HepG2 (cell line): ENCODE data around the gene TGFBRAP1. TPM values are rescaled to one million over a fixed set of nuclear protein-coding genes. Genes with fewer than 3 reads are reported as not detected.

ENCODE experiments used
- DPF2 ChIP-seq: sonication (generic); formaldehyde crosslinking; IDR thresholded peaks from 2 replicates; pipeline ENCODE4 v1.4.0; 2020; ENCODE audit warnings: mild to moderate bottlenecking, low read depth, missing genetic modification reagents, borderline replicate concordance
- EHMT2 ChIP-seq: fragments of 200-600 bp; sonication (generic); IDR thresholded peaks from 2 replicates; pipeline ENCODE4 v1.7.0; 2017; ENCODE audit warnings: antibody characterized with exemption, low read depth, low read length, borderline replicate concordance
- FOXM1 ChIP-seq: sonication (generic); formaldehyde crosslinking; IDR thresholded peaks from 2 replicates; pipeline ENCODE4 v1.5.0; 2020; ENCODE audit warnings: missing genetic modification reagents
- GATAD2A ChIP-seq: IDR thresholded peaks from 2 replicates; pipeline ENCODE4 v1.6.1; 2016
- HCFC1 ChIP-seq: fragments of 150-350 bp; IDR thresholded peaks from 2 replicates; pipeline ENCODE4 v1.6.1; 2014; ENCODE audit warnings: low read depth, low read length
- HNF4A ChIP-seq: sonication (generic); formaldehyde crosslinking; IDR thresholded peaks from 2 replicates; pipeline ENCODE4 v1.4.0; 2020; ENCODE audit warnings: missing genetic modification reagents
- HNRNPUL1 ChIP-seq: fragments of 200-400 bp; formaldehyde crosslinking; IDR thresholded peaks from 2 replicates; pipeline ENCODE4 v1.6.1; 2017; ENCODE audit warnings: low read depth, mild to moderate bottlenecking, low read length, moderate library complexity
- JUN ChIP-seq: sonication (generic); formaldehyde crosslinking; IDR thresholded peaks from 2 replicates; pipeline ENCODE4 v1.4.0; 2020; ENCODE audit warnings: mild to moderate bottlenecking, missing genetic modification reagents
- KDM2A ChIP-seq: sonication (generic); formaldehyde crosslinking; IDR thresholded peaks from 2 replicates; pipeline ENCODE4 v1.4.0; 2020; ENCODE audit warnings: low read depth, missing genetic modification reagents, borderline replicate concordance
- LCORL ChIP-seq, 2 experiments: fragments of 450-650 bp in 1 of 2; sonication (generic) in 1 of 2; formaldehyde crosslinking in 1 of 2; IDR thresholded peaks; 2 replicates each; pipeline versions ENCODE4 v1.5.0 to v1.6.1; 2017 to 2020; ENCODE audit warnings: antibody characterized with exemption in 1 of 2, missing genetic modification reagents in 1 of 2
- MEF2D ChIP-seq: sonication (generic); formaldehyde crosslinking; IDR thresholded peaks from 2 replicates; pipeline ENCODE4 v1.5.1; 2020; ENCODE audit warnings: mild to moderate bottlenecking, missing genetic modification reagents
- MIXL1 ChIP-seq: IDR thresholded peaks from 2 replicates; pipeline ENCODE4 v1.6.1; 2016
- MZF1 ChIP-seq: sonication (generic); formaldehyde crosslinking; IDR thresholded peaks from 2 replicates; pipeline ENCODE4 v1.8.1; 2023; ENCODE audit warnings: mild to moderate bottlenecking, missing genetic modification reagents, borderline replicate concordance
- REPIN1 ChIP-seq: sonication (generic); formaldehyde crosslinking; IDR thresholded peaks from 2 replicates; pipeline ENCODE4 v1.8.0; 2022; ENCODE audit warnings: missing genetic modification reagents, low read depth, mild to moderate bottlenecking, borderline replicate concordance
- SATB2 ChIP-seq: sonication (generic); formaldehyde crosslinking; IDR thresholded peaks from 2 replicates; pipeline ENCODE4 v1.5.0; 2020; ENCODE audit warnings: missing genetic modification reagents
- SKI ChIP-seq: fragments of 450-650 bp; IDR thresholded peaks from one replicate; pipeline ENCODE4 v1.6.1; 2018; ENCODE audit warnings: mild to moderate bottlenecking; ENCODE audit not compliant: partially characterized antibody
- SP140L ChIP-seq: sonication (generic); formaldehyde crosslinking; IDR thresholded peaks from 2 replicates; pipeline ENCODE4 v1.4.0; 2020; ENCODE audit warnings: missing genetic modification reagents, borderline replicate concordance
- ZC3H13 ChIP-seq: sonication (generic); formaldehyde crosslinking; IDR thresholded peaks from 2 replicates; pipeline ENCODE4 v1.8.1; 2023; ENCODE audit warnings: mild to moderate bottlenecking, missing genetic modification reagents, moderate library complexity
- ZNF354B ChIP-seq: sonication (generic); formaldehyde crosslinking; IDR thresholded peaks from 2 replicates; pipeline ENCODE4 v1.8.0; 2022; ENCODE audit warnings: mild to moderate bottlenecking, missing genetic modification reagents
- ZNF44 ChIP-seq: sonication (generic); formaldehyde crosslinking; IDR thresholded peaks from 2 replicates; pipeline ENCODE4 v1.5.1; 2020; ENCODE audit warnings: mild to moderate bottlenecking, missing genetic modification reagents
- ZNF746 ChIP-seq: sonication (generic); formaldehyde crosslinking; IDR thresholded peaks from 2 replicates; pipeline ENCODE4 v1.8.0; 2022; ENCODE audit warnings: mild to moderate bottlenecking, missing genetic modification reagents
- ZSCAN21 ChIP-seq: sonication (generic); formaldehyde crosslinking; IDR thresholded peaks from 2 replicates; pipeline ENCODE4 v1.8.0; 2022; ENCODE audit warnings: mild to moderate bottlenecking, missing genetic modification reagents, moderate library complexity, borderline replicate concordance
- polyA plus RNA-seq, 8 experiments: library from polyadenylated mRNA; depleted of rRNA in 3 of 8; stranded (reverse) in 7 of 8; unstranded in 1 of 8; fragments of >200 nt; fragmentation: Illumina TruSeq in 4 of 8; extraction: Trizol in 4 of 8; gene quantifications; 2 replicates each; pipeline versions ENCODE4 v1.2.1 to v1.2.3, GENCODE V29; 2011 to 2016; ENCODE audit warnings: low read depth in 4 of 8, missing spikeins in 1 of 8, mixed read lengths in 1 of 8; ENCODE audit not compliant: insufficient read depth in 1 of 8
- total RNA-seq, 5 experiments: library from RNA; depleted of rRNA; stranded (reverse); fragments of >200 nt; fragmentation: Illumina TruSeq; extraction: Trizol; gene quantifications; 2 replicates each; pipeline ENCODE4 v1.2.3, GENCODE V29; 2016; ENCODE audit warnings: low read depth in 1 of 5
- TF ChIP-seq, protein P1 (sequence below): sonication (generic); formaldehyde crosslinking; IDR thresholded peaks from 2 replicates; pipeline ENCODE4 v1.4.0; 2020; ENCODE audit warnings: missing genetic modification reagents
- TF ChIP-seq, protein P2 (sequence below): IDR thresholded peaks from 2 replicates; pipeline ENCODE4 v1.6.1; 2016; ENCODE audit warnings: control low read depth

The TGFBRAP1 gene
- total and polyA plus RNA-seq, 2 of the 13 experiments (the other 11 are each of a cell fraction or from before 2014, with no cell fraction given): 12.7 to 22.9 TPM

DNA sequence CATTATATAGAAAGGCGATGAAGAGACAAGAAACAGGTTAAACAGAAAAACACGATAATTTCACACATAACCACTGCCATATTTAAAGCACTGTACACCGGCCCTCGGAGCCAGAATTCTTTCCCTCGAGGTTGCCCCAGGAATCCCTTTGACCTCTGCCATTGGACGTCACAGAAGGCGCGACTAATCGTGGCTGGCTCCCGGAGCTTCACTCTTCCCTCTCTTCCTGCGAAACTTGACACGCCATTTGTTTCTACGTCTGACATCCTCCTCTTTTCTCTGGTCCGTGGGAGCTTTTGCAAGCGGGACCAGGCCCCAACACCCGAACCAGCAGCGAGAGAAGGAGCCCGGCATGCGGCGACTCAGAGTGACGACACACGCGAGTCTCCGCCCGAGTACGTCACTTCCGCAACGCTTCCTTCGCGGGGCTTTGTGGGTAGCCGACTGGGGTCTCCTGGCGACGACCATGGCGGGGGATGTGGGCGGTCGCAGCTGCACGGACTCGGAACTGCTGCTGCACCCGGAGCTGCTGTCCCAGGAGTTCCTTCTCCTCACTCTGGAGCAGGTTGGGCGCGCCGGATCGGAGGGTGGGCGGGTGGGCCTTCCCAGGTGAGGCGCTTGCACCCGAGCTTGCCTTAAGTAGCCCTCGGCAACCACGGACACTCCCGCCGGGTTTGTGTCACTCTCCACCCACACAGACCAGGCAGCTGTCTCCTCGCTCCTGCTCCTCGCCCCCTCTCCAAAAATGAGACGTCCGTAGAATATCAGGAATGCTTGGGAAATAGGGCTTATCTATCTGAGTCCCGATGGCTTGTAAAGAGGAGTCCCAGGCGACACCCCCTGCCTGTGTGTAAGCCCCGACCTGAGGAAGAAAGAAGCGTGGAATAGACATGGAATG, 7.8 kb upstream of the TGFBRAP1 start, which contains the start of gene C2orf49 (continued):
- TF ChIP-seq MIXL1 (no peak; the same call in 1 of the 2 replicates), ZSCAN21 (CRISPR knock-in tag) (no peak), ZNF354B (CRISPR knock-in tag) (0 out of 2 replicates have a peak, but pooled peaks have one; percentile 72), EHMT2 (no peak; the same call in 1 of the 2 replicates), HCFC1 (peak; percentile 68), JUN (no peak), LCORL (IDR thresholded peaks at IDR 0.05) (no peak; the same call in 1 of the 2 replicates), LCORL (CRISPR knock-in tag; IDR thresholded peaks at IDR 0.05) (no peak), KDM2A (CRISPR knock-in tag) (peak; percentile 89), MEF2D (peak; percentile 43; the same call in 1 of the 2 replicates), DPF2 (CRISPR knock-in tag) (no peak), ZNF746 (no peak), MZF1 (CRISPR knock-in tag) (no peak), FOXM1 (CRISPR knock-in tag) (no peak), SP140L (CRISPR knock-in tag) (no peak; the same call in 1 of the 2 replicates), ZNF44 (CRISPR knock-in tag) (peak; percentile 96; the same call in 1 of the 2 replicates), SATB2 (CRISPR knock-in tag) (no peak), ZC3H13 (CRISPR knock-in tag) (no peak), GATAD2A (CRISPR knock-in tag) (peak; percentile 33; the same call in 1 of the 2 replicates), HNRNPUL1 (no peak), REPIN1 (CRISPR knock-in tag) (peak; percentile 40; the same call in 1 of the 2 replicates), SKI (peak; percentile 39), HNF4A (CRISPR knock-in tag) (0 out of 2 replicates have a peak, but pooled peaks have one; percentile 14)
- TF ChIP-seq, protein P1, sequence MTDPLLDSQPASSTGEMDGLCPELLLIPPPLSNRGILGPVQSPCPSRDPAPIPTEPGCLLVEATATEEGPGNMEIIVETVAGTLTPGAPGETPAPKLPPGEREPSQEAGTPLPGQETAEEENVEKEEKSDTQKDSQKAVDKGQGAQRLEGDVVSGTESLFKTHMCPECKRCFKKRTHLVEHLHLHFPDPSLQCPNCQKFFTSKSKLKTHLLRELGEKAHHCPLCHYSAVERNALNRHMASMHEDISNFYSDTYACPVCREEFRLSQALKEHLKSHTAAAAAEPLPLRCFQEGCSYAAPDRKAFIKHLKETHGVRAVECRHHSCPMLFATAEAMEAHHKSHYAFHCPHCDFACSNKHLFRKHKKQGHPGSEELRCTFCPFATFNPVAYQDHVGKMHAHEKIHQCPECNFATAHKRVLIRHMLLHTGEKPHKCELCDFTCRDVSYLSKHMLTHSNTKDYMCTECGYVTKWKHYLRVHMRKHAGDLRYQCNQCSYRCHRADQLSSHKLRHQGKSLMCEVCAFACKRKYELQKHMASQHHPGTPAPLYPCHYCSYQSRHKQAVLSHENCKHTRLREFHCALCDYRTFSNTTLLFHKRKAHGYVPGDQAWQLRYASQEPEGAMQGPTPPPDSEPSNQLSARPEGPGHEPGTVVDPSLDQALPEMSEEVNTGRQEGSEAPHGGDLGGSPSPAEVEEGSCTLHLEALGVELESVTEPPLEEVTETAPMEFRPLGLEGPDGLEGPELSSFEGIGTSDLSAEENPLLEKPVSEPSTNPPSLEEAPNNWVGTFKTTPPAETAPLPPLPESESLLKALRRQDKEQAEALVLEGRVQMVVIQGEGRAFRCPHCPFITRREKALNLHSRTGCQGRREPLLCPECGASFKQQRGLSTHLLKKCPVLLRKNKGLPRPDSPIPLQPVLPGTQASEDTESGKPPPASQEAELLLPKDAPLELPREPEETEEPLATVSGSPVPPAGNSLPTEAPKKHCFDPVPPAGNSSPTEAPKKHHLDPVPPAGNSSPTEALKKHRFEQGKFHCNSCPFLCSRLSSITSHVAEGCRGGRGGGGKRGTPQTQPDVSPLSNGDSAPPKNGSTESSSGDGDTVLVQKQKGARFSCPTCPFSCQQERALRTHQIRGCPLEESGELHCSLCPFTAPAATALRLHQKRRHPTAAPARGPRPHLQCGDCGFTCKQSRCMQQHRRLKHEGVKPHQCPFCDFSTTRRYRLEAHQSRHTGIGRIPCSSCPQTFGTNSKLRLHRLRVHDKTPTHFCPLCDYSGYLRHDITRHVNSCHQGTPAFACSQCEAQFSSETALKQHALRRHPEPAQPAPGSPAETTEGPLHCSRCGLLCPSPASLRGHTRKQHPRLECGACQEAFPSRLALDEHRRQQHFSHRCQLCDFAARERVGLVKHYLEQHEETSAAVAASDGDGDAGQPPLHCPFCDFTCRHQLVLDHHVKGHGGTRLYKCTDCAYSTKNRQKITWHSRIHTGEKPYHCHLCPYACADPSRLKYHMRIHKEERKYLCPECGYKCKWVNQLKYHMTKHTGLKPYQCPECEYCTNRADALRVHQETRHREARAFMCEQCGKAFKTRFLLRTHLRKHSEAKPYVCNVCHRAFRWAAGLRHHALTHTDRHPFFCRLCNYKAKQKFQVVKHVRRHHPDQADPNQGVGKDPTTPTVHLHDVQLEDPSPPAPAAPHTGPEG: 0 out of 2 replicates have a peak, but pooled peaks have one; percentile 2
- TF ChIP-seq, protein P2, sequence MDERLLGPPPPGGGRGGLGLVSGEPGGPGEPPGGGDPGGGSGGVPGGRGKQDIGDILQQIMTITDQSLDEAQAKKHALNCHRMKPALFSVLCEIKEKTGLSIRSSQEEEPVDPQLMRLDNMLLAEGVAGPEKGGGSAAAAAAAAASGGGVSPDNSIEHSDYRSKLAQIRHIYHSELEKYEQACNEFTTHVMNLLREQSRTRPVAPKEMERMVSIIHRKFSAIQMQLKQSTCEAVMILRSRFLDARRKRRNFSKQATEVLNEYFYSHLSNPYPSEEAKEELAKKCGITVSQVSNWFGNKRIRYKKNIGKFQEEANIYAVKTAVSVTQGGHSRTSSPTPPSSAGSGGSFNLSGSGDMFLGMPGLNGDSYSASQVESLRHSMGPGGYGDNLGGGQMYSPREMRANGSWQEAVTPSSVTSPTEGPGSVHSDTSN (CRISPR knock-in tag): no peak
